Endothelial cell of umbilical vein (primary cell): ENCODE measurements around the gene PRKG1. TPM values are rescaled to one million over a fixed set of nuclear protein-coding genes. Genes with fewer than 3 reads are reported as not detected.

Experiments used
- BruUV-seq: library from RNA; stranded (reverse); fragments of 400-500 nt; replicated peaks from 2 replicates; lab custom pipeline; 2021; lab: Mats Ljungman, UMichigan
- CTCF ChIA-PET: fragments of 300-600, 350-600 bp; sonication (Branson Sonifier 250); formaldehyde crosslinking; loops from one replicate; lab custom pipeline; 2021; ENCODE audit warnings: antibody characterized with exemption, inconsistent platforms; lab: Charles Lee
- POLR2A ChIA-PET: fragments of 300-600, 350-600 bp; sonication (Branson Sonifier 250); formaldehyde crosslinking; loops from one replicate; lab custom pipeline; 2021; ENCODE audit warnings: antibody characterized with exemption, inconsistent platforms; lab: Charles Lee
- DNase-seq: peaks from one replicate; pipeline ENCODE4 v3.0.0-alpha.2; 2011; ENCODE audit warnings: low read depth, low spot score
- FAIRE-seq: peaks from 2 replicates; lab custom pipeline; 2011; peaks lifted over from hg19 to GRCh38; lab: Jason Lieb, UNC
- H2AFZ ChIP-seq: 2 replicates; pipeline ENCODE4 v1.6.0; 2012; ENCODE audit warnings: low read depth, low read length, control low read depth, inconsistent platforms
- H3K27ac ChIP-seq: 2 replicates; pipeline ENCODE4 v1.5.1; 2011; ENCODE audit warnings: low read depth, mild to moderate bottlenecking, control low read depth, low read length, moderate library complexity; ENCODE audit not compliant: insufficient read depth
- H3K27me3 ChIP-seq, 2 experiments: 2 replicates each; pipeline versions ENCODE4 v1.6.0 to v1.6.1; 2011; ENCODE audit warnings: low read length in 2 of 2, mixed read lengths in 1 of 2; ENCODE audit not compliant: control insufficient read depth in 2 of 2, insufficient read depth in 2 of 2
- H3K36me3 ChIP-seq, 2 experiments: 2 replicates in 1 of 2; 3 replicates in 1 of 2; pipeline ENCODE4 v1.5.1; 2011; ENCODE audit warnings: low read length in 2 of 2, mild to moderate bottlenecking in 1 of 2, moderate library complexity in 1 of 2; ENCODE audit not compliant: control insufficient read depth in 2 of 2, insufficient read depth in 2 of 2; ENCODE audit errors: extremely low read depth in 1 of 2
- H3K4me1 ChIP-seq: 3 replicates; pipeline ENCODE4 v1.5.1; 2011; ENCODE audit warnings: mild to moderate bottlenecking, low read length; ENCODE audit not compliant: control insufficient read depth, insufficient read depth; ENCODE audit errors: extremely low read depth
- H3K4me2 ChIP-seq: 2 replicates; pipeline ENCODE4 v1.6.1; 2011; ENCODE audit warnings: low read length, control low read depth, mixed read lengths; ENCODE audit not compliant: insufficient read depth
- H3K4me3 ChIP-seq, 3 experiments: fragments of 200-600 bp in 1 of 3; sonication (generic), shearing (Covaris generic) in 1 of 3; replicated peaks in 1 of 3; 2 replicates each; pipeline ENCODE4 v1.5.1; 2011 to 2016; ENCODE audit warnings: control low read depth in 3 of 3, low read length in 3 of 3, mild to moderate bottlenecking in 2 of 3, inconsistent platforms in 1 of 3, low read depth in 1 of 3, moderate library complexity in 1 of 3; ENCODE audit not compliant: insufficient read depth in 1 of 3
- H3K79me2 ChIP-seq: 2 replicates; pipeline ENCODE4 v1.6.0; 2012; ENCODE audit warnings: low read length, inconsistent platforms; ENCODE audit not compliant: control insufficient read depth, insufficient read depth
- H3K9ac ChIP-seq: replicated peaks from 2 replicates; pipeline ENCODE3; 2011; ENCODE audit warnings: low read length, control low read depth; ENCODE audit not compliant: insufficient read depth; ENCODE audit errors: extremely low read depth
- H3K9me1 ChIP-seq: replicated peaks from 3 replicates; pipeline ENCODE4 v1.6.0; 2011; ENCODE audit warnings: mild to moderate bottlenecking, low read length; ENCODE audit not compliant: control insufficient read depth, insufficient read depth; ENCODE audit errors: extremely low read depth
- H3K9me3 ChIP-seq: replicated peaks from 2 replicates; pipeline ENCODE4 v1.5.1; 2012; ENCODE audit warnings: low read length, inconsistent platforms; ENCODE audit not compliant: control insufficient read depth, insufficient read depth
- H4K20me1 ChIP-seq: replicated peaks from 2 replicates; pipeline ENCODE3; 2011; ENCODE audit warnings: mild to moderate bottlenecking, low read length; ENCODE audit not compliant: control insufficient read depth, insufficient read depth; ENCODE audit errors: extremely low read depth
- EZH2 ChIP-seq: IDR thresholded peaks from 2 replicates; pipeline ENCODE4 v1.6.1; 2012; ENCODE audit warnings: borderline replicate concordance, low read depth, mild to moderate bottlenecking, moderate library complexity, low read length, inconsistent platforms; ENCODE audit not compliant: severe bottlenecking
- FOS ChIP-seq: IDR thresholded peaks from 2 replicates; pipeline ENCODE4 v1.6.1; 2011; ENCODE audit warnings: mild to moderate bottlenecking, low read length, moderate library complexity, borderline replicate concordance; ENCODE audit not compliant: insufficient read depth
- GATA2 ChIP-seq: IDR thresholded peaks from 2 replicates; pipeline ENCODE4 v1.7.0; 2011; ENCODE audit warnings: low read depth, mild to moderate bottlenecking, moderate library complexity, mixed read lengths, low read length; ENCODE audit not compliant: insufficient read length, insufficient read depth
- JUN ChIP-seq: IDR thresholded peaks from 2 replicates; pipeline ENCODE4 v1.6.1; 2011; ENCODE audit warnings: borderline replicate concordance, low read depth; ENCODE audit not compliant: insufficient read length, insufficient read depth
- MYC ChIP-seq: IDR thresholded peaks from one replicate; pipeline ENCODE4 v1.6.1; 2011; ENCODE audit warnings: mild to moderate bottlenecking, low read depth, low read length
- POLR2A ChIP-seq: IDR thresholded peaks from 2 replicates; pipeline ENCODE4 v1.6.1; 2012; ENCODE audit warnings: low read depth, mild to moderate bottlenecking, control low read depth, low read length
- POLR2AphosphoS5 ChIP-seq: IDR thresholded peaks from 2 replicates; pipeline ENCODE4 v1.6.1; 2012; ENCODE audit warnings: low read depth, mild to moderate bottlenecking, control low read depth, low read length, moderate library complexity; ENCODE audit not compliant: insufficient read depth
- dilution Hi-C: fragments of 300-500 bp; cut with MboI; formaldehyde crosslinking; loops from one replicate; pipeline ENCODE4 v1.15.0; 2019; ENCODE audit warnings: low sequenced_read_pairs; ENCODE audit not compliant: extremely low pct_ligation_motif_present
- intact Hi-C: fragments of 100-400 bp; cut with micrococcal nuclease; formaldehyde crosslinking; loops from one replicate; pipeline ENCODE4 v1.10.0; 2022
- polyA plus RNA-seq, 4 experiments: library from polyadenylated mRNA; depleted of rRNA in 3 of 4; stranded (reverse) in 3 of 4; unstranded in 1 of 4; fragments of >200 nt; gene quantifications; 2 replicates each; pipeline versions ENCODE4 v1.2.1 to v1.2.3, GENCODE V29; 2011 to 2012; ENCODE audit warnings: missing spikeins in 1 of 4
- total RNA-seq: library from RNA; stranded (reverse); gene quantifications from 2 replicates; pipeline ENCODE4 v1.2.3, GENCODE V29; 2021
- TF ChIP-seq, protein P1 (sequence below), 2 donors: IDR thresholded peaks; 1 replicate in 1 of 2; 2 replicates in 1 of 2; pipeline ENCODE4 v1.5.1; 2011; ENCODE audit warnings: low read length in 2 of 2, mild to moderate bottlenecking in 2 of 2, moderate library complexity in 2 of 2, control low read depth in 1 of 2, inconsistent platforms in 1 of 2, low read depth in 1 of 2; ENCODE audit not compliant: insufficient read depth in 1 of 2; ENCODE audit errors: extremely low read depth in 1 of 2
- TF ChIP-seq, protein P2 (sequence below): IDR thresholded peaks from 2 replicates; pipeline ENCODE4 v1.6.1; 2011; ENCODE audit not compliant: insufficient read depth, insufficient read length

The PRKG1 gene
- total and polyA plus RNA-seq, 2 donors (not counting 3 experiments of a cell fraction or from before 2014, with no cell fraction given) = 0.01 to 0.18 TPM

DNA sequence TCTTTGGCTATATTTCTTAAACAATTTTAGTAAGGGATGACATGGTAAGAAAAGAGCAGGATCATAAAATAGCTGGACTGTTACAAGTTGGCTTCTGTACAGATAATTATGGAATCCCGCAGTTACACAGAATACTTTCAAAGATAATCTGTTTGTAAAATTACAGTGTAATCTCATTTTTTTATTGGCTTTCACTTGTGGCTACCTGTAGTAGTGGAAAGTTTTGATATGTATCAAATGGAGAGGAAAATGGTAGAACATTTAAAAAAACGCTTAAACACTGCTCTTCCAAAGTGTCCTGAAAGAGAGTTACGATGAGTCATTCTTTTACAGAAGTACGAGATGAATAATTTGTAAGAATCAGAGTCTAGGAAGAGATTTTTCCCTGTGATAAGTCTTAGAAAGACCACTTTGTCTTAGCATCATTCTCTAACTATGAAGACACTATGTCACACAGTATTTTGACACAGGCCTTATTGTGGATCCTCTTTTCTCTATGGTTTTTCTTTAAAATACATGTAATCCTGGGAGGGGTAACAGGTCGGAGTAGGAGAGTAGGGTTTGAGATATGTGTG, 1024.8 kb downstream of the PRKG1 start:
- BruUV-seq = no TSS peak
- Histone ChIP-seq H3K4me2 (no peak overlapping the region), H3K9me1 (no peaks in the 10 kb centered on the region), H3K9me3 (no peaks in the 10 kb centered on the region), H3K79me2 (no peaks in the 10 kb centered on the region), H3K27me3 (peaks cover 2 to 5% of the 10 kb centered on the region in 2 experiments), H3K9ac (no peak overlapping the region), H3K27ac (no peak overlapping the region), H3K4me1 (no peaks in the 10 kb centered on the region), H3K36me3 (no peaks in the 10 kb centered on the region), H3K4me3 (no peak overlapping the region), H4K20me1 (no peaks in the 10 kb centered on the region), H2AFZ (no peak overlapping the region)
- TF ChIP-seq MYC = no peak
- TF ChIP-seq, protein P1, sequence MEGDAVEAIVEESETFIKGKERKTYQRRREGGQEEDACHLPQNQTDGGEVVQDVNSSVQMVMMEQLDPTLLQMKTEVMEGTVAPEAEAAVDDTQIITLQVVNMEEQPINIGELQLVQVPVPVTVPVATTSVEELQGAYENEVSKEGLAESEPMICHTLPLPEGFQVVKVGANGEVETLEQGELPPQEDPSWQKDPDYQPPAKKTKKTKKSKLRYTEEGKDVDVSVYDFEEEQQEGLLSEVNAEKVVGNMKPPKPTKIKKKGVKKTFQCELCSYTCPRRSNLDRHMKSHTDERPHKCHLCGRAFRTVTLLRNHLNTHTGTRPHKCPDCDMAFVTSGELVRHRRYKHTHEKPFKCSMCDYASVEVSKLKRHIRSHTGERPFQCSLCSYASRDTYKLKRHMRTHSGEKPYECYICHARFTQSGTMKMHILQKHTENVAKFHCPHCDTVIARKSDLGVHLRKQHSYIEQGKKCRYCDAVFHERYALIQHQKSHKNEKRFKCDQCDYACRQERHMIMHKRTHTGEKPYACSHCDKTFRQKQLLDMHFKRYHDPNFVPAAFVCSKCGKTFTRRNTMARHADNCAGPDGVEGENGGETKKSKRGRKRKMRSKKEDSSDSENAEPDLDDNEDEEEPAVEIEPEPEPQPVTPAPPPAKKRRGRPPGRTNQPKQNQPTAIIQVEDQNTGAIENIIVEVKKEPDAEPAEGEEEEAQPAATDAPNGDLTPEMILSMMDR (IDR thresholded peaks at IDR 0.05; ENCODE audit: extremely low read depth in 1 of 2, insufficient read depth in 1 of 2, low read depth in 1 of 2, low read length in 2 of 2) = no peak
- TF ChIP-seq EZH2 = no peak
- TF ChIP-seq POLR2AphosphoS5 = no peak
- no peak for TF ChIP-seq POLR2A
- TF ChIP-seq, protein P2, sequence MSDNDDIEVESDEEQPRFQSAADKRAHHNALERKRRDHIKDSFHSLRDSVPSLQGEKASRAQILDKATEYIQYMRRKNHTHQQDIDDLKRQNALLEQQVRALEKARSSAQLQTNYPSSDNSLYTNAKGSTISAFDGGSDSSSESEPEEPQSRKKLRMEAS = no peak
- no peak for TF ChIP-seq GATA2
- no peak for TF ChIP-seq FOS
- no peak for TF ChIP-seq JUN
- ChIA-PET POLR2A (no interaction called here), CTCF (no interaction called here)
- dilution Hi-C loops = no loop called here
- FAIRE-seq (no peak), DNase-seq (no peak)
- intact Hi-C loops = no loop called here
